ENCODE results near the gene YTHDF2. TPM values are rescaled to one million over a fixed set of nuclear protein-coding genes. Genes with fewer than 3 reads are reported as not detected.

The YTHDF2 gene
- total RNA-seq, 1 experiment from 2014 or later = 200 TPM

- no CpG with 5 or more reads among the region's 17 CpGs for WGBS (ENCODE audit: extremely low coverage, insufficient read length, low lambda C conversion rate)
These were observed 39.6 kb downstream of the YTHDF2 start for GRCh38 chr1:28776341-28776740.

More at GRCh38 chr1:28776341-28776740, 39.6 kb downstream of the YTHDF2 start:
- Histone ChIP-seq H2BK15ac (ENCODE audit: low read depth, low read length) (no peak overlapping the region), H3K4me2 (ENCODE audit: insufficient read depth, insufficient read length, low read length) (no peak overlapping the region), H2BK20ac (ENCODE audit: low read depth, low read length, poor library complexity, severe bottlenecking) (no peak overlapping the region), H3K14ac (ENCODE audit: insufficient read depth, low read length) (no peak overlapping the region), H3K56ac (ENCODE audit: insufficient read length, low read depth, low read length) (no peak overlapping the region), H4K91ac (ENCODE audit: insufficient read length, low read depth, low read length) (no peak overlapping the region), H3K4ac (ENCODE audit: low read depth, low read length) (no peak overlapping the region), H2BK120ac (ENCODE audit: low read depth, low read length, poor library complexity, severe bottlenecking) (no peak overlapping the region), H3K23ac (ENCODE audit: insufficient read length, low read depth, low read length) (no peak overlapping the region), H3K4me1 (ENCODE audit: insufficient read depth, low read length) (no peaks in the 10 kb centered on the region), H3K27me3 (ENCODE audit: insufficient read depth, low read length) (no peaks in the 10 kb centered on the region), H3K79me1 (ENCODE audit: insufficient read depth, low read depth, low read length, poor library complexity, severe bottlenecking) (no peaks in the 10 kb centered on the region), H2BK12ac (ENCODE audit: insufficient read length, low read depth, low read length) (no peak overlapping the region), H4K20me1 (ENCODE audit: control insufficient read depth, insufficient read depth, insufficient read length) (no peaks in the 10 kb centered on the region), H3K79me2 (ENCODE audit: insufficient read depth, low read length) (no peaks in the 10 kb centered on the region), H2AK5ac (ENCODE audit: insufficient read length, low read length) (no peak overlapping the region), H3K18ac (ENCODE audit: insufficient read length, low read depth, low read length) (no peak overlapping the region), H3K9ac (ENCODE audit: extremely low read depth, insufficient read length, low read length) (no peak overlapping the region), H2AFZ (ENCODE audit: low read length) (no peak overlapping the region), H4K5ac (ENCODE audit: insufficient read length, low read depth, low read length) (no peak overlapping the region), H2BK5ac (ENCODE audit: insufficient read length, low read length) (no peak overlapping the region), H4K8ac (replicated peaks; ENCODE audit: insufficient read length, low read depth, low read length) (no peak overlapping the region), H3T11ph (ENCODE audit: low read length) (no peak overlapping the region), H3K27ac (ENCODE audit: insufficient read length, low read depth, low read length) (no peak overlapping the region), H3K23me2 (ENCODE audit: insufficient read length, low read depth, low read length, poor library complexity, severe bottlenecking) (no peaks in the 10 kb centered on the region), H3K9me3 (ENCODE audit: control insufficient read depth, low read depth, low read length) (no peaks in the 10 kb centered on the region)
- Mint-ChIP-seq H3K27ac (no peak overlapping the region), H3K27me3 (ENCODE audit: low read depth) (no peaks in the 10 kb centered on the region; the same call in none of the 2 replicates), H3K4me3 (no peak overlapping the region), H3K9me3 (no peaks in the 10 kb centered on the region), H3K36me3 (ENCODE audit: insufficient read depth in 1 of 3, low read depth in 3 of 3) (peaks cover 2 to 20% (median 6%) of the 10 kb centered on the region in 3 experiments; a peak in 6 of 7 replicates), H3K4me1 (peaks cover 0 to 10% of the 10 kb centered on the region in 2 experiments; a peak in 1 of 4 replicates)
- DNase-seq = no peak
- no peak for TF ChIP-seq CTCF (conservative IDR thresholded peaks at IDR 0.05)

All from H9 (cell line).